ENCODE data around the gene ERGIC1. TPM values are rescaled to one million over a fixed set of nuclear protein-coding genes. Genes with fewer than 3 reads are reported as not detected.

The ERGIC1 gene
- total RNA-seq, 4 donors from 2014 or later, result 60.9 to 123 (median 99.3) TPM

GRCh38 chr5:172858511-172858989 is 24.5 kb downstream of the ERGIC1 start:
- H3K27ac ChIP-seq, result peak overlapping the region; percentile 81 to 91 (median 88)
- H3K9me3 ChIP-seq, result no peaks in the 10 kb centered on the region
- no peaks in the 10 kb centered on the region for H3K36me3 ChIP-seq
- WGBS, 2 donors, result 57 to 61% methylated on average over 9 to 12 of the region's 12 CpGs
- DNase-seq (ENCODE audit: low spot score in 2 of 2), result no peak
- H3K4me1 ChIP-seq, result peaks cover 8 to 93% (median 66%) of the 10 kb centered on the region in 4 donors
- TF ChIP-seq EP300 (IDR thresholded peaks at IDR 0.05) (no peak), POLR2A (IDR thresholded peaks at IDR 0.05) (no peak), CTCF (IDR thresholded peaks at IDR 0.05) (no peak)
- H3K27me3 ChIP-seq, result no peaks in the 10 kb centered on the region
- H3K4me3 ChIP-seq, result no peak overlapping the region

DNA sequence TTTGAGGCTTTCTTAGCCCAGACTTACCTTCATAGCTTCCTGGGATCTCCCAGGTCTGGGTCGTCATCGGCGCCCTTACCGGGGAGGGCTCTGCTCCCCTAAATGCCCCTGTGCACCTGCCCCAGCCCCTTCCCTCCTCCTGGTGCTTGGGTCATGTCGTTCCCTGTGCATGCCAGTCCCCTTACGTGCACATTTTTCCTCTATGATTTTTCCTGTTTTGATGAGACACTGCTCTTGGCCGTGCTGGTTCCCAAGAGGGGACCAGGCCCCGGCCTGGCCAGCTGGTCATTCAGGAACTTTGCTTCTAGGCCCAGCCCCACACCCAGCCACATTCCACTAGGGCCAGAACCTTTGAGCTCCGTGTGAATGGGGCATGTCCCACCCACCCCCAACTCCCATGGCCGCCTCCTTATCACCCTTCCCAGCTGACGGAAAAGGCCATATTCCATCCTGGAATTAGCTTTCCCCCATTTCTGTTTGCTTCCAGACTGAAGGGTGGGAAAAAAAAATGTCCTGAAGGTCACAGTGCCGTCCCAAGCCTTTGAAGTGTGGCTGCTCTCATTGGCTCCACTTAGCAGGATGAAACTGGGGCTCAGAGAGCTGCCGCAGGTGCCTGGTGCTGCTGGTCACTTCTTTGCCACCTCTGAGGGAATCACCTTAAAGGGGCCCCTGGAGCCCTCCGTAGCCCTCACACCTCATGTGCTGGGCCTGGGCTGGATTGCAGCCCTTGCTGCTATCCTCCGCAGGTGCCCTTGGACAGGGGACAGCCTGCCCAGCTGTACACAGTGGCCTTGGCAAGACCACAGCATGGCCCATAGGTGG is 25.1 kb downstream of the ERGIC1 start:
- Histone ChIP-seq H3K4me3 (no peak overlapping the region), H3K9me3 (no peaks in the 10 kb centered on the region), H3K27me3 (no peaks in the 10 kb centered on the region), H3K36me3 (no peaks in the 10 kb centered on the region), H3K4me1 (peaks cover 8 to 87% (median 65%) of the 10 kb centered on the region in 4 donors), H3K27ac (peak overlapping the region; percentile 81 to 91 (median 88))
- WGBS, 2 donors, result 32 to 34% methylated on average over 13 to 14 of the region's 15 CpGs
- peak; percentile 65 to 69 for DNase-seq (ENCODE audit: low spot score in 2 of 2)
- no peak for TF ChIP-seq POLR2A (IDR thresholded peaks at IDR 0.05)
- TF ChIP-seq EP300 (IDR thresholded peaks at IDR 0.05), result peak; percentile 36 to 81

DNA sequence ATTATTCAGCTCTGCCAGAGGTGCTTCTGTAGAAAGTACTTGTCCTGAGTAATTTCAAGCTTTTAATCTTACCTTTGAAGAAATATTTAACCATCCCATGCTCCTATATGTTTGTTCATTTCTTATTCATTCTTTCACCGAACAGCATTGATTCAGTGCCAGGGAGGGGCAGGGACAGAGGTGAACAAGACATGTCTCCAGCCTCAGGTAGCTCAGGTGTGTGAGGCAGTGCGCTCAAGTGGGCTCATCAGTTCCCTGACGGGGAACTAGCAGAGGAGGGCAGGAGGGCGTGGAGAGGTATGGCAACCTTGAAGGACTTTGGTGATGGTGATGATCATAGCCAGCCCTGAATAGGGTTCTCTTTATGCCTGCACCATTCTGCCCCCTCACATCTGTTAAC is 25.9 kb downstream of the ERGIC1 start:
- Histone ChIP-seq H3K4me1 (peaks cover 8 to 79% (median 61%) of the 10 kb centered on the region in 4 donors), H3K27me3 (no peaks in the 10 kb centered on the region), H3K27ac (peak overlapping the region; percentile 81 to 91 (median 88)), H3K9me3 (no peaks in the 10 kb centered on the region), H3K4me3 (no peak overlapping the region), H3K36me3 (no peaks in the 10 kb centered on the region)
- DNase-seq (ENCODE audit: low spot score in 2 of 2), result no peak
- WGBS, 2 donors, result 79 to 82% methylated on average over 4 of the region's 4 CpGs
- TF ChIP-seq CTCF (IDR thresholded peaks at IDR 0.05) (no peak), EP300 (IDR thresholded peaks at IDR 0.05) (no peak), POLR2A (IDR thresholded peaks at IDR 0.05) (no peak)

DNA sequence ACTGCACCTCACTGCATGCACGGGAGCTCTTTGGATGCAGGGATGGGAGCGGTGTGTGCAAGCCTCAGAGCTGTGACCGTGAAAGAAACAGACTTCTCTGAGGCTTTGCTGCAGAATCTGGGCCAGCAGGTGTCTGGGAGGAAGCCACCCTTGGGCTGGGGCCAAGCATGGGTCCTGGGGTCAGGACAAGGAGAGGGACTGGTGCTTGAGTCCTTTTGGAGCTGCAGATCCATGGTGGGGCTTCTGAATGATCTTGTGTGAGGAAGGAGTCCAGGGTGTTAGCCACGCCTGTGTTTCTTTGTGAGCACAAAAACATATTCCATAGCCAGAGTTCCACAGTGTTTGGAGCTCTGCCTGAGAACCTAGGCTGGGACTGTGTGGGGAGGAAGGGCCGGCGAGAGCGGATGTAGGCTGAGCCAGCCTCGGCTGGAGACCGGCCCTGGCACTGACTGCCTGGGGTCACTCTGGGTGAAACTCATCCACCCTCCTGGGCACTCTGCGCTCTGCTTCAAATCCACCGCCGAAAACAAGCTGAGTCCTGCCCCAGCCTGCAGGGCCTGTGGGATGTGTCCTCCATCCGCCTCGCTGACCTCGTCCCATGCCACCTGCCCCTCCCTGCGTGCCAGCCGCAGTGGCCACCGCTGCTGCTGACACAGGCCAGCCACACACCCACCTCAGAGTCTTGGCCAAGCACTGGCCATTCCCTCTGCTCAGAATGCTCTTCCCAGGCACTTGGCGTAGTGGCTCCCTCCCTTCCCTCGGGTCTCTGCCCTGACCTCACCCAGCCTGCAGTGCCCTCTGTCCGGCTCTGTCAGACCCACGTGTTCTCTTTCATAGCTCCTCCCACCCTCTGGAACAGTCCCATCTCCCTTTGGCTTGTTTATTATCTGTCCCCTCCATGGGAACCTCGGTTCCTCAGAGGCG is 26.7 kb downstream of the ERGIC1 start:
- Histone ChIP-seq H3K27me3 (no peaks in the 10 kb centered on the region), H3K4me1 (peaks cover 8 to 79% (median 53%) of the 10 kb centered on the region in 4 donors), H3K9me3 (no peaks in the 10 kb centered on the region), H3K4me3 (peak overlapping the region in 1 of 4 donors; percentile 26), H3K36me3 (no peaks in the 10 kb centered on the region), H3K27ac (peak overlapping the region; percentile 81 to 91 (median 88))
- 22 to 26% methylated on average over 18 to 21 of the region's 24 CpGs for WGBS, 2 donors
- peak; percentile 85 to 92 for DNase-seq (ENCODE audit: low spot score in 2 of 2)
- TF ChIP-seq POLR2A (IDR thresholded peaks at IDR 0.05) (peak in 1 of 2 donors; percentile 18), EP300 (IDR thresholded peaks at IDR 0.05) (peak; percentile 66 to 90), CTCF (IDR thresholded peaks at IDR 0.05) (peak in 2 of 5 experiments; percentile 20 to 38)

- peak overlapping the region; percentile 81 to 91 (median 88) for H3K27ac ChIP-seq
- H3K9me3 ChIP-seq, result no peaks in the 10 kb centered on the region
- no peaks in the 10 kb centered on the region for H3K27me3 ChIP-seq
- WGBS, 2 donors, result 58 to 63% methylated on average over 5 of the region's 5 CpGs
- TF ChIP-seq EP300 (IDR thresholded peaks at IDR 0.05), result no peak
- no peak for TF ChIP-seq POLR2A (IDR thresholded peaks at IDR 0.05)
- TF ChIP-seq CTCF (IDR thresholded peaks at IDR 0.05), result no peak
- peaks cover 8 to 79% (median 50%) of the 10 kb centered on the region in 4 donors for H3K4me1 ChIP-seq
- no peak overlapping the region for H3K4me3 ChIP-seq
- DNase-seq (ENCODE audit: low spot score in 2 of 2), result no peak
- no peaks in the 10 kb centered on the region for H3K36me3 ChIP-seq
These were observed 27.4 kb downstream of the ERGIC1 start for GRCh38 chr5:172861461-172861860.

All from tibial nerve (tissue), 4 donors.